B cell (primary cell): ENCODE data around the gene OR5K3. TPM values are rescaled to one million over a fixed set of nuclear protein-coding genes. Genes with fewer than 3 reads are reported as not detected.

ENCODE experiments used
- ATAC-seq: fragments of 200-7000 bp; cut with Tn5 transposase; one replicate; pipeline ENCODE4 v1.10.0; 2021; ENCODE audit warnings: low read depth, mild to moderate bottlenecking, moderate number of reproducible peaks, moderate library complexity
- CTCF ChIA-PET: fragments of 350-600 bp; sonication (Branson Sonifier 250); formaldehyde crosslinking; loops from one replicate; lab custom pipeline; 2021; ENCODE audit warnings: antibody characterized with exemption, inconsistent platforms; lab: Charles Lee
- POLR2A ChIA-PET: fragments of 350-600 bp; sonication (Branson Sonifier 250); formaldehyde crosslinking; loops from one replicate; lab custom pipeline; 2021; ENCODE audit warnings: antibody characterized with exemption; lab: Charles Lee
- DNase-seq: peaks from one replicate; pipeline ENCODE4 v3.0.0; 2013
- H2AFZ ChIP-seq: 2 replicates; pipeline ENCODE4 v1.6.1; 2012; ENCODE audit warnings: mild to moderate bottlenecking, low read depth, low read length; ENCODE audit not compliant: insufficient read depth, poor library complexity, severe bottlenecking
- H3K27ac ChIP-seq, 2 donors: 1 replicate in 1 of 2; 2 replicates in 1 of 2; pipeline ENCODE4 v1.5.1; 2012 to 2013; ENCODE audit warnings: low read length in 2 of 2, mild to moderate bottlenecking in 2 of 2, moderate library complexity in 1 of 2
- H3K27me3 ChIP-seq, 4 experiments: fragments of 200-600 bp in 1 of 4; sonication (generic) in 1 of 4; replicated peaks in 1 of 4; 1 replicate in 2 of 4; 2 replicates in 2 of 4; pipeline versions ENCODE4 v1.6.1 to v1.7.0; 2013 to 2016; ENCODE audit warnings: low read length in 3 of 4, mild to moderate bottlenecking in 2 of 4, mixed read lengths in 1 of 4, moderate library complexity in 1 of 4; ENCODE audit not compliant: insufficient read depth in 4 of 4, control insufficient read depth in 3 of 4; ENCODE audit errors: control extremely low read depth in 1 of 4
- H3K36me3 ChIP-seq, 2 experiments: replicated peaks in 1 of 2; 1 replicate in 1 of 2; 2 replicates in 1 of 2; pipeline versions ENCODE4 v1.6.1 to v1.7.1; 2013; ENCODE audit warnings: low read length in 1 of 2; ENCODE audit not compliant: insufficient read depth in 2 of 2, control insufficient read depth in 1 of 2; ENCODE audit errors: control extremely low read depth in 1 of 2, extremely low read depth in 1 of 2
- H3K4me1 ChIP-seq, 2 donors: fragments of 200-600 bp in 1 of 2; sonication (generic) in 1 of 2; 1 replicate in 1 of 2; 2 replicates in 1 of 2; pipeline versions ENCODE4 v1.5.1 to v1.6.1; 2013 to 2017; ENCODE audit warnings: low read length in 2 of 2; ENCODE audit not compliant: control insufficient read depth in 2 of 2, insufficient read depth in 2 of 2
- H3K4me2 ChIP-seq: replicated peaks from 2 replicates; pipeline ENCODE3; 2012; ENCODE audit warnings: mild to moderate bottlenecking, low read depth, low read length; ENCODE audit not compliant: poor library complexity, severe bottlenecking
- H3K4me3 ChIP-seq, 5 experiments: fragments of 200-600 bp in 1 of 5; sonication (generic) in 1 of 5; 1 replicate in 3 of 5; 2 replicates in 2 of 5; pipeline versions ENCODE4 v1.5.1 to v1.7.0; 2011 to 2016; ENCODE audit warnings: low read length in 4 of 5, mild to moderate bottlenecking in 4 of 5, low read depth in 2 of 5, control low read depth in 1 of 5, moderate library complexity in 1 of 5; ENCODE audit not compliant: insufficient read depth in 1 of 5; ENCODE audit errors: control extremely low read depth in 1 of 5, extremely low read depth in 1 of 5
- H3K79me2 ChIP-seq: fragments of 200-600 bp; sonication (generic); one replicate; pipeline ENCODE4 v1.6.0; 2016; ENCODE audit warnings: low read length; ENCODE audit not compliant: control insufficient read depth, insufficient read depth
- H3K9ac ChIP-seq: fragments of 200-600 bp; sonication (generic); 2 replicates; pipeline ENCODE4 v1.6.1; 2017; ENCODE audit warnings: mild to moderate bottlenecking, low read length, moderate library complexity
- H3K9me3 ChIP-seq, 3 donors: one replicate each; pipeline versions ENCODE4 v1.6.1 to v1.7.1; 2013; ENCODE audit warnings: low read length in 2 of 3; ENCODE audit not compliant: control insufficient read depth in 2 of 3, insufficient read depth in 1 of 3; ENCODE audit errors: control extremely low read depth in 1 of 3
- H4K20me1 ChIP-seq: 2 replicates; pipeline ENCODE4 v1.6.0; 2012; ENCODE audit warnings: mild to moderate bottlenecking, low read length; ENCODE audit not compliant: insufficient read depth, control insufficient read depth, poor library complexity, severe bottlenecking
- H3K27ac Mint-ChIP-seq: one replicate; pipeline ENCODE4 v1.8.0; 2021; ENCODE audit warnings: mixed read lengths
- H3K27me3 Mint-ChIP-seq: one replicate; pipeline ENCODE4 v1.8.0; 2021; ENCODE audit warnings: mixed read lengths
- H3K4me1 Mint-ChIP-seq: one replicate; pipeline ENCODE4 v1.8.0; 2021; ENCODE audit warnings: mixed read lengths
- H3K4me3 Mint-ChIP-seq: one replicate; pipeline ENCODE4 v1.8.0; 2021; ENCODE audit warnings: mixed read lengths
- H3K9me3 Mint-ChIP-seq: one replicate; pipeline ENCODE4 v1.8.0; 2022; ENCODE audit warnings: mixed read lengths; ENCODE audit not compliant: insufficient read depth
- EZH2 ChIP-seq: IDR thresholded peaks from 2 replicates; pipeline ENCODE4 v1.6.1; 2012; ENCODE audit warnings: borderline replicate concordance, low read depth, mild to moderate bottlenecking, moderate library complexity, low read length; ENCODE audit not compliant: insufficient read depth, poor library complexity, severe bottlenecking
- WGBS: methylation state at CpG from one replicate; pipeline ENCODE4 v1.1.5; 2013; ENCODE audit warnings: missing lambda C conversion rate; ENCODE audit not compliant: insufficient coverage; 5-methylcytosine and 5-hydroxymethylcytosine counted together
- intact Hi-C: fragments of 100-400 bp; cut with micrococcal nuclease; formaldehyde crosslinking; loops from one replicate; pipeline ENCODE4 v1.10.0; 2022
- polyA plus RNA-seq: library from polyadenylated mRNA; depleted of rRNA; stranded (reverse); fragments of >200 nt; gene quantifications from 2 replicates; pipeline ENCODE4 v1.2.3, GENCODE V29; 2012
- total RNA-seq, 2 donors: library from RNA; stranded (reverse); fragments of 120-200 nt in 1 of 2; gene quantifications; 1 replicate in 1 of 2; 2 replicates in 1 of 2; pipeline versions ENCODE4 v1.2.3 to v1.2.4, GENCODE V29; 2013 to 2022
- TF ChIP-seq, protein P1 (sequence below): fragments of 200-600 bp; IDR thresholded peaks from one replicate; pipeline ENCODE4 v1.8.0; 2022; ENCODE audit warnings: antibody characterized with exemption, mild to moderate bottlenecking

Gene OR5K3
- total and polyA plus RNA-seq, 2 donors (not counting 1 experiment from before 2014, with no cell fraction given), result not detected

GRCh38 chr3:98432575-98432974, 42.1 kb downstream of the OR5K3 start:
- H3K27ac Mint-ChIP-seq, result no peak overlapping the region
- Histone ChIP-seq H3K4me1 (no peaks in the 10 kb centered on the region), H3K4me3 (no peak overlapping the region), H2AFZ (no peak overlapping the region), H3K9me3 (peaks cover 3 to 12% (median 6%) of the 10 kb centered on the region in 3 donors), H3K27me3 (no peaks in the 10 kb centered on the region), H3K79me2 (no peaks in the 10 kb centered on the region), H3K36me3 (no peaks in the 10 kb centered on the region), H4K20me1 (no peaks in the 10 kb centered on the region), H3K27ac (no peak overlapping the region), H3K9ac (no peak overlapping the region), H3K4me2 (no peak overlapping the region)
- no peaks in the 10 kb centered on the region for H3K27me3 Mint-ChIP-seq
- H3K4me1 Mint-ChIP-seq, result no peaks in the 10 kb centered on the region
- no peak for TF ChIP-seq EZH2
- TF ChIP-seq, protein P1, sequence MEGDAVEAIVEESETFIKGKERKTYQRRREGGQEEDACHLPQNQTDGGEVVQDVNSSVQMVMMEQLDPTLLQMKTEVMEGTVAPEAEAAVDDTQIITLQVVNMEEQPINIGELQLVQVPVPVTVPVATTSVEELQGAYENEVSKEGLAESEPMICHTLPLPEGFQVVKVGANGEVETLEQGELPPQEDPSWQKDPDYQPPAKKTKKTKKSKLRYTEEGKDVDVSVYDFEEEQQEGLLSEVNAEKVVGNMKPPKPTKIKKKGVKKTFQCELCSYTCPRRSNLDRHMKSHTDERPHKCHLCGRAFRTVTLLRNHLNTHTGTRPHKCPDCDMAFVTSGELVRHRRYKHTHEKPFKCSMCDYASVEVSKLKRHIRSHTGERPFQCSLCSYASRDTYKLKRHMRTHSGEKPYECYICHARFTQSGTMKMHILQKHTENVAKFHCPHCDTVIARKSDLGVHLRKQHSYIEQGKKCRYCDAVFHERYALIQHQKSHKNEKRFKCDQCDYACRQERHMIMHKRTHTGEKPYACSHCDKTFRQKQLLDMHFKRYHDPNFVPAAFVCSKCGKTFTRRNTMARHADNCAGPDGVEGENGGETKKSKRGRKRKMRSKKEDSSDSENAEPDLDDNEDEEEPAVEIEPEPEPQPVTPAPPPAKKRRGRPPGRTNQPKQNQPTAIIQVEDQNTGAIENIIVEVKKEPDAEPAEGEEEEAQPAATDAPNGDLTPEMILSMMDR, result no peak
- H3K9me3 Mint-ChIP-seq, result peaks cover 18% of the 10 kb centered on the region
- intact Hi-C loops, result no loop called here
- no peak for ATAC-seq
- POLR2A ChIA-PET, result no interaction called here
- no peak for DNase-seq
- H3K4me3 Mint-ChIP-seq, result no peak overlapping the region
- CTCF ChIA-PET, result no interaction called here

DNA sequence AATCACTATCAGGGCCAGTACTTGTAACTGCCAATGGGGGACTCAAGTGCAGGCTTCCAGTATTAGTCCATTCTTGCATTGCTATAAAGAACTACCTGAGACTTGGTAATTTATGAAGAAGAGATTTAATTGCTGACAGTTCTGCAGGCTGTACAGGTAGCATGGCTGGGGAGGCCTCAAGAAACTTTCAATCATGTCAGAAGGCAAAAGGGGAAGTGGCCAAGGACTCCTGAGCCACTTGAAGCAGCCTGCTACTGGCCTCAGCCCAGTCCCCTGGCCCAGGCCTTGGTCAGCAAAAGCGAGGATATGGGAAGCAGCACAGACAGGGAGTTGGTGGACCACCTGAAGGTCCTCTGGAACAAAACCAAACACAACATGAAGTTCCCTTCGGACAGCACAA, 43.3 kb downstream of the OR5K3 start:
- Mint-ChIP-seq H3K27me3 (no peaks in the 10 kb centered on the region), H3K9me3 (peaks cover 17% of the 10 kb centered on the region), H3K4me3 (no peak overlapping the region), H3K27ac (no peak overlapping the region), H3K4me1 (no peaks in the 10 kb centered on the region)
- ChIA-PET POLR2A (no interaction called here), CTCF (no interaction called here)
- H2AFZ ChIP-seq, result no peak overlapping the region
- peaks cover 3 to 6% (median 4%) of the 10 kb centered on the region in 3 donors for H3K9me3 ChIP-seq
- no peak overlapping the region for H3K4me3 ChIP-seq
- DNase-seq (no peak), ATAC-seq (no peak)
- H3K27me3 ChIP-seq, result no peaks in the 10 kb centered on the region
- 57% methylated on average over 1 of the region's 2 CpGs for WGBS
- H4K20me1 ChIP-seq, result no peaks in the 10 kb centered on the region
- intact Hi-C loops, result no loop called here
- H3K9ac ChIP-seq, result no peak overlapping the region
- H3K4me1 ChIP-seq, result no peaks in the 10 kb centered on the region
- H3K4me2 ChIP-seq, result no peak overlapping the region
- H3K79me2 ChIP-seq, result no peaks in the 10 kb centered on the region
- H3K27ac ChIP-seq, result no peak overlapping the region
- no peaks in the 10 kb centered on the region for H3K36me3 ChIP-seq
- no peak for TF ChIP-seq EZH2
- TF ChIP-seq, protein P1, result no peak
